AG04450 (cell line): ENCODE measurements around the gene MRPL17. TPM values are rescaled to one million over a fixed set of nuclear protein-coding genes. Genes with fewer than 3 reads are reported as not detected.

Experiments used
- CTCF ChIA-PET: fragments of 300-600, 350-600 bp; formaldehyde crosslinking; extraction: SDS; loops from one replicate; lab custom pipeline; 2022; ENCODE audit warnings: antibody characterized with exemption, inconsistent platforms; lab: Charles Lee
- POLR2A ChIA-PET: fragments of 350-600 bp; formaldehyde crosslinking; extraction: SDS; loops from one replicate; lab custom pipeline; 2021; ENCODE audit warnings: antibody characterized with exemption, inconsistent platforms; lab: Yijun Ruan, JAX
- DNase-seq: peaks from one replicate; pipeline ENCODE4 v3.0.0-alpha.2; 2011; ENCODE audit warnings: low read depth, low spot score
- H3K27ac ChIP-seq: one replicate; pipeline ENCODE4 v1.5.1; 2012; ENCODE audit warnings: low read depth, low read length, control low read depth
- H3K27me3 ChIP-seq: one replicate; pipeline ENCODE4 v1.6.0; 2012; ENCODE audit warnings: low read length; ENCODE audit not compliant: control insufficient read depth, insufficient read depth
- H3K4me3 ChIP-seq: 2 replicates; pipeline ENCODE4 v1.5.1; 2011; ENCODE audit warnings: mild to moderate bottlenecking, low read depth, low read length, control low read depth
- H3K9me3 ChIP-seq: 2 replicates; pipeline ENCODE4 v1.5.1; 2012; ENCODE audit warnings: low read length; ENCODE audit not compliant: control insufficient read depth, insufficient read depth
- CTCF ChIP-seq: IDR thresholded peaks from 2 replicates; pipeline ENCODE4 v1.5.1; 2011; ENCODE audit warnings: low read depth, low read length, control low read depth, inconsistent platforms
- polyA plus RNA-seq: library from polyadenylated mRNA; depleted of rRNA; stranded (reverse); fragments of >200 nt; gene quantifications from 2 replicates; pipeline ENCODE4 v1.2.3, GENCODE V29; 2011

MRPL17 gene
- polyA plus RNA-seq, 1 experiment = 63.3 TPM

- POLR2A ChIA-PET = no interaction called here
- Histone ChIP-seq H3K27me3 (no peaks in the 10 kb centered on the region), H3K9me3 (no peaks in the 10 kb centered on the region), H3K27ac (no peak overlapping the region), H3K4me3 (no peak overlapping the region)
- no peak for TF ChIP-seq CTCF
- no peak for DNase-seq
- CTCF ChIA-PET = interaction anchor here (0.8 to 4.4 kb wide), 2 partner anchors 9 to 295 kb away, joined by 3 to 35 read pairs; partner anchors contain the start of gene MRPL17
Measured at GRCh38 chr11:6674219-6674597, 8.9 kb downstream of the MRPL17 start.

- no peak for DNase-seq
- ChIA-PET POLR2A (no interaction called here), CTCF (interaction anchor here (0.8 to 4.4 kb wide), 5 partner anchors 10 to 295 kb away, joined by 3 to 35 read pairs (median 3); partner anchors contain the start of gene MRPL17)
- no peaks in the 10 kb centered on the region for H3K27me3 ChIP-seq
- H3K4me3 ChIP-seq = no peak overlapping the region
- H3K9me3 ChIP-seq = no peaks in the 10 kb centered on the region
- no peak for TF ChIP-seq CTCF
- no peak overlapping the region for H3K27ac ChIP-seq
Measured at GRCh38 chr11:6673523-6674218, 9.5 kb downstream of the MRPL17 start.

- POLR2A ChIA-PET = no interaction called here
- TF ChIP-seq CTCF = no peak
Measured at GRCh38 chr11:6671991-6672390, 11.1 kb downstream of the MRPL17 start.

GRCh38 chr11:6670202-6670830 lies 12.8 kb downstream of the MRPL17 start:
- H3K27me3 ChIP-seq = no peaks in the 10 kb centered on the region
- H3K9me3 ChIP-seq = peaks cover 3% of the 10 kb centered on the region; the same call in 1 of the 2 replicates
- TF ChIP-seq CTCF = no peak
- ChIA-PET POLR2A (no interaction called here), CTCF (no interaction called here)
- H3K27ac ChIP-seq = no peak overlapping the region
- no peak for DNase-seq
- H3K4me3 ChIP-seq = no peak overlapping the region

More at GRCh38 chr11:6671991-6672390, 11.1 kb downstream of the MRPL17 start:
- no peak for DNase-seq
- peaks cover 3% of the 10 kb centered on the region; the same call in 1 of the 2 replicates for H3K9me3 ChIP-seq
- no peak overlapping the region for H3K27ac ChIP-seq
- no peaks in the 10 kb centered on the region for H3K27me3 ChIP-seq
- CTCF ChIA-PET = interaction anchor here (0.9 to 4.4 kb wide), 7 partner anchors 9 to 166 kb away, joined by 3 to 35 read pairs (median 4); partner anchors contain the start of genes MRPL17 and TPP1
- no peak overlapping the region for H3K4me3 ChIP-seq
